K562 (cell line): ENCODE data around the gene YPEL3. TPM values are rescaled to one million over a fixed set of nuclear protein-coding genes. Genes with fewer than 3 reads are reported as not detected.
A peak's percentile ranks its signal among the peaks of the same experiment; 100 is the strongest.

Source experiments
- ARID3A ChIP-seq: IDR thresholded peaks from 2 replicates; pipeline ENCODE4 v1.6.1; 2012; ENCODE audit warnings: low read depth, low read length, improper control_type of control experiment, borderline replicate concordance
- EP300 ChIP-seq: IDR thresholded peaks from 2 replicates; pipeline ENCODE4 v1.6.1; 2012; ENCODE audit warnings: low read length, improper control_type of control experiment
- GTF2E2 ChIP-seq: fragments of 200-800 bp; sonication (Bioruptor generic); IDR thresholded peaks from 2 replicates; pipeline ENCODE4 v1.6.1; 2016; ENCODE audit warnings: missing genetic modification characterization, missing compliant biosample characterization
- KDM1A ChIP-seq, 2 experiments: fragments of 450-650 bp; IDR thresholded peaks; 2 replicates each; pipeline ENCODE4 v1.6.1; 2016; ENCODE audit warnings: mild to moderate bottlenecking in 2 of 2
- KLF16 ChIP-seq: IDR thresholded peaks from 2 replicates; pipeline ENCODE4 v1.6.1; 2016; ENCODE audit warnings: antibody characterized with exemption
- SMARCB1 ChIP-seq: IDR thresholded peaks from 2 replicates; pipeline ENCODE4 v1.6.1; 2011; ENCODE audit warnings: improper control_type of control experiment, low read depth; ENCODE audit not compliant: insufficient read length
- TAF7 ChIP-seq: fragments of 450-650 bp; IDR thresholded peaks from 2 replicates; pipeline ENCODE4 v1.6.1; 2016; ENCODE audit warnings: missing genetic modification characterization, missing compliant biosample characterization
- ZBTB26 ChIP-seq: fragments of 450-650 bp; formaldehyde crosslinking; IDR thresholded peaks from 2 replicates; pipeline ENCODE4 v1.4.0; 2022; ENCODE audit warnings: missing genetic modification characterization
- ZBTB40 ChIP-seq, 2 experiments: fragments of 450-650 bp in 1 of 2; sonication (generic) in 1 of 2; formaldehyde crosslinking in 1 of 2; IDR thresholded peaks; 2 replicates each; pipeline versions ENCODE4 v1.7.1 to v1.9.0; 2016 to 2022; ENCODE audit warnings: inconsistent platforms in 1 of 2, mild to moderate bottlenecking in 1 of 2, missing genetic modification reagents in 1 of 2
- ZNF436 ChIP-seq: fragments of 250-450, 450-650 bp; sonication (Bioruptor Pico); formaldehyde crosslinking; IDR thresholded peaks from 2 replicates; pipeline ENCODE4 v1.7.0; 2020; ENCODE audit warnings: mild to moderate bottlenecking
- ZNF561 ChIP-seq: fragments of 450-650 bp; formaldehyde crosslinking; conservative IDR thresholded peaks from 2 replicates; pipeline ENCODE4 v1.4.0; 2020; ENCODE audit warnings: mild to moderate bottlenecking, moderate library complexity
- polyA plus RNA-seq, 8 experiments: library from polyadenylated mRNA; depleted of rRNA in 4 of 8; stranded (reverse) in 5 of 8; unstranded in 3 of 8; fragments of >200 nt; fragmentation: Nextera tagmentation in 2 of 8; fragmentation: Illumina TruSeq in 1 of 8; extraction: Ambion mirVana in 2 of 8; extraction: Trizol in 1 of 8; gene quantifications; 2 replicates each; pipeline versions ENCODE4 v1.2.1 to v1.2.3, GENCODE V29; 2011 to 2014; ENCODE audit warnings: inconsistent platforms in 1 of 8, missing spikeins in 1 of 8
- total RNA-seq, 7 experiments: library from RNA; depleted of rRNA in 6 of 7; stranded (reverse); fragments of >200 nt in 6 of 7; fragmentation: Illumina TruSeq in 2 of 7; extraction: Trizol in 2 of 7; gene quantifications; 2 replicates each; pipeline versions ENCODE4 v1.2.1 to v1.2.3, GENCODE V29; 2011 to 2021; ENCODE audit warnings: low replicate concordance in 1 of 7
- TF ChIP-seq, protein P1 (sequence below): fragments of 450-650 bp; IDR thresholded peaks from 2 replicates; pipeline ENCODE4 v1.6.1; 2017; ENCODE audit warnings: antibody characterized with exemption

The YPEL3 gene
- total and polyA plus RNA-seq, 9 of the 15 experiments (the other 6 are each of a cell fraction or from before 2014, with no cell fraction given) = 0.41 to 15.0 (median 2.9) TPM

- TF ChIP-seq, protein P1, sequence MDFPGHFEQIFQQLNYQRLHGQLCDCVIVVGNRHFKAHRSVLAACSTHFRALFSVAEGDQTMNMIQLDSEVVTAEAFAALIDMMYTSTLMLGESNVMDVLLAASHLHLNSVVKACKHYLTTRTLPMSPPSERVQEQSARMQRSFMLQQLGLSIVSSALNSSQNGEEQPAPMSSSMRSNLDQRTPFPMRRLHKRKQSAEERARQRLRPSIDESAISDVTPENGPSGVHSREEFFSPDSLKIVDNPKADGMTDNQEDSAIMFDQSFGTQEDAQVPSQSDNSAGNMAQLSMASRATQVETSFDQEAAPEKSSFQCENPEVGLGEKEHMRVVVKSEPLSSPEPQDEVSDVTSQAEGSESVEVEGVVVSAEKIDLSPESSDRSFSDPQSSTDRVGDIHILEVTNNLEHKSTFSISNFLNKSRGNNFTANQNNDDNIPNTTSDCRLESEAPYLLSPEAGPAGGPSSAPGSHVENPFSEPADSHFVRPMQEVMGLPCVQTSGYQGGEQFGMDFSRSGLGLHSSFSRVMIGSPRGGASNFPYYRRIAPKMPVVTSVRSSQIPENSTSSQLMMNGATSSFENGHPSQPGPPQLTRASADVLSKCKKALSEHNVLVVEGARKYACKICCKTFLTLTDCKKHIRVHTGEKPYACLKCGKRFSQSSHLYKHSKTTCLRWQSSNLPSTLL = no peak
- TF ChIP-seq KLF16 (no peak), SMARCB1 (no peak), GTF2E2 (tag) (peak; percentile 79; the same call in 1 of the 2 replicates), KDM1A (IDR thresholded peaks at IDR 0.05) (peak in 1 of 2 experiments; percentile 48; a peak in 1 of 4 replicates), ZBTB40 (IDR thresholded peaks at IDR 0.05) (peak; percentile 83), ZBTB40 (CRISPR knock-in tag; IDR thresholded peaks at IDR 0.05) (no peak), TAF7 (tag) (peak; percentile 70), EP300 (peak; percentile 53; the same call in 1 of the 2 replicates), ZBTB26 (peak; percentile 85; the same call in 1 of the 2 replicates), ZNF436 (CRISPR knock-in tag) (no peak), ARID3A (no peak), ZNF561 (no peak)
Measured at GRCh38 chr16:30065102-30065942, 30.7 kb downstream of the YPEL3 start, which contains the start of gene ALDOA (continued).
